Stimulated activated CD4-positive, alpha-beta T cell treated with anti-CD3 and anti-CD28 coated beads, TNF-alpha, amount 100 ng/mL, for 4 hours (primary cell): ENCODE data around the gene COL1A2.

ENCODE experiments used
- DNase-seq, 3 experiments: peaks; one replicate each; pipeline ENCODE4 v3.0.0-alpha.2; 2020; ENCODE audit warnings: low read depth in 3 of 3

Gene COL1A2

DNA sequence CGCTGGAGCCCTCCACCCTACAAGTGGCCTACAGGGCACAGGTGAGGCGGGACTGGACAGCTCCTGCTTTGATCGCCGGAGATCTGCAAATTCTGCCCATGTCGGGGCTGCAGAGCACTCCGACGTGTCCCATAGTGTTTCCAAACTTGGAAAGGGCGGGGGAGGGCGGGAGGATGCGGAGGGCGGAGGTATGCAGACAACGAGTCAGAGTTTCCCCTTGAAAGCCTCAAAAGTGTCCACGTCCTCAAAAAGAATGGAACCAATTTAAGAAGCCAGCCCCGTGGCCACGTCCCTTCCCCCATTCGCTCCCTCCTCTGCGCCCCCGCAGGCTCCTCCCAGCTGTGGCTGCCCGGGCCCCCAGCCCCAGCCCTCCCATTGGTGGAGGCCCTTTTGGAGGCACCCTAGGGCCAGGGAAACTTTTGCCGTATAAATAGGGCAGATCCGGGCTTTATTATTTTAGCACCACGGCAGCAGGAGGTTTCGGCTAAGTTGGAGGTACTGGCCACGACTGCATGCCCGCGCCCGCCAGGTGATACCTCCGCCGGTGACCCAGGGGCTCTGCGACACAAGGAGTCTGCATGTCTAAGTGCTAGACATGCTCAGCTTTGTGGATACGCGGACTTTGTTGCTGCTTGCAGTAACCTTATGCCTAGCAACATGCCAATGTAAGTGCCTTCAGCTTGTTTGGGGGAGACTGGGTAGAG lies at the start of gene COL1A2:
TSS of gene COL1A2 (plus strand) at position 459 of the 704 bp plus-strand sequence. CDS start at position 596, 137 bp downstream.
- DNase-seq, result no peak

DNA sequence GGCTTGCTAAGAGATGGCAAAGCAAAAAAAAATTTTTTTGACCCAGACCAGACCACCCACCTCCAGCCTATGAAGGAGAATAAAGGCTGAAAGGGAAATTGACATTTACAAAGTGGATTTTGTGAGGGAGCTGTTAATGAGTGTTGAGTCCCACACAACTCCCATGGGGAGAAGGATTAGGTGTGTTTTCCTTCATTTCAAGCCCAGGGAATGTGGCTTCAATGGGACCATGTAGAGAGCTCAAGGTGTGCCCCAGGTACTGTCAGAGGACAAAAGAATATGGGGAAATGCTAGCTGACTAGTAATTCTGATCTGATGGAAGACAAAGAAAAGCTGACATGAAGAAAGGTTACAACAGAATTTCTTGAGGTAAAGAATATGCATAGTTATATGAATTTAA lies 48.8 kb upstream of the COL1A2 start:
- no peak for DNase-seq

DNA sequence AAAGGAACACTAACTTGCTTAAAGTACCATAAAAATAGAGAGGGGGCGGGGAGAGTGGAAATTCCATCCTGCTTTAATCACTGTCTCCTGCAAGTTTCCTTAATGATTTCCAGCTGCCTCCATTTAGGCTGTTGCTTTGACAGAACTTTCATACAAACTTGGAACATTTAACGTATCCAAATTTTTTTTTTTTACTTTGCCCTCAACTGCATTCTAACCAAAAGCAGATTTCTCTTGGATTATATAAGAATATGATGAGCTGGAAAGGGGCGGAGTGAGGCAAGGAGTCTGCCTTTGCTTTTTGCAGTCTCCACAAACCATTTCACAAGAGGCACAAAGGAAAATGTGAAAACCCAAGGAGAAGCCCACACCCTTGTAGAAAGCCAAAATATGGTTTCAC lies 46.6 kb upstream of the COL1A2 start:
- DNase-seq, result no peak

DNA sequence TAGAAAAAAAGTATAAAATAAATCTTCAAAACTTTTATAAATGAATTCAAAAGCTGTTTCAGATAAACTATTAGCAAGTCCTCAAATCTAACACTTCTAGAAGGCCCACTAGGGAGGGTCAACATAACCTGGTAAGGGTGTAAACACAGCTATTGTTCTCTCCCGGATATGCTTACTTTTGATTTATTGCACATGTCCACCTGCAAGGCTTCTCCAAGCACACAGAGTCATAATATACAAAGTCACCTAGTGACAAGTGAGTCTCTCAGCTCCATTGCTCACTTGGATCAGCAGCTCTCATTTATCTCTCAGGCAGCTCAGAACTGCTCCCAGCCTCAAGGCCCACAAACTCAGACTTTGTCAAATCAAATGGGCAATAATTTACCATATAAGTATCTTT lies 44.0 kb upstream of the COL1A2 start:
- DNase-seq, result no peak

DNA sequence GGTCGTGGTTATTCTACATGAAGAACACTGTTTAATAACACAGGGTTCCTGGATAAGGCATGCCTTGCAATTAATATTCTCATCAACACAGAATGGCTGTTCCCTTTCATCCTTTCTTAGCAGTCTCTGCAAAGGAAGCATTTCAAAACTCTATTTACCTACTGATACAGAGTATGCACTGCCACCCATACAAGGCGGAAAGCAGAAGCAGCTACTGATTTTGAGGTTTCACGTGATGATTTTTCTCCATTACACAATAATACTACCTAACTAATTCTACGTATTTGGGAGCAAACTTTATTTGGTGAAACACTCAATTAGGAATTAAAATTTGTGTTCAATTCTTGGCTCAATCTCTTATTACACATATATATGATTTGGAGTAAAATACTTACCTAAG lies 43.0 kb upstream of the COL1A2 start:
- no peak for DNase-seq

DNA sequence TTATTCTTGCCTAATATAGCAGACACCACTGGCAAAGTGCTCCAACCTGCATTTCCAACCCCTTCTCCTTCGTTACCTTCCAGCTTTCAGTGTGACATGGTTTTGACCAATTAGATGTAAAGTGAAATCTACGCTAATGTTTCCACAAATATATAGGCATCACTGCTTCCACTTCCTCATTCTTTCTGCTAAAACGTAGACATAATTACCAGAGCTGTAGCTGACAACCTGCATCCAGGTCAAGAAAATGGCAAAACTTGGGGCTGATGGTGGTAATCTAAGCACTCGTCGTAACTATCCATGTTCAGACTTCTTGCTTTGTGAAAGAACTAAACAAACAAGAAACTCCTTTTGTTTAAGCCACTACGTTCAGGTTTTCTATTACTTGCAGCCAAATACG lies 41.8 kb upstream of the COL1A2 start:
- no peak for DNase-seq

DNA sequence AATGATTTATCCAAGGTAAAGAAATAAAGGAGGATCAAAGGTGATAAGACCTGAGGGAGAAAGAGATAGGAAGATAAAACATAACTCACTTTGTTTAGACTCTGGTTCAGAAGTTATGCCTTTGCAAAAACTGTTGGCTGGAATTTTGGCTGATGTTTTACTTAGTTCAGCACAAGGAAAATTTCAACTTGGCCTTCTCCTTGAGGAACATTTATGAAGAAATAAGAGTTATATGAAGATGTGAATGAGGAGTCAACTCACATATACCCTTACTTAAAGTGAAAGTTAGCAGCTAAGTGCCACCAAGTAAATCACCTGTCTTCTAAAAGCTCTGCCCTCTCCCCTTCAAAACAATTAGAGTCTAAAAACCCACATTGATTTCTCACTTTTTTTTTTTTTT lies 39.7 kb upstream of the COL1A2 start:
- no peak for DNase-seq

DNA sequence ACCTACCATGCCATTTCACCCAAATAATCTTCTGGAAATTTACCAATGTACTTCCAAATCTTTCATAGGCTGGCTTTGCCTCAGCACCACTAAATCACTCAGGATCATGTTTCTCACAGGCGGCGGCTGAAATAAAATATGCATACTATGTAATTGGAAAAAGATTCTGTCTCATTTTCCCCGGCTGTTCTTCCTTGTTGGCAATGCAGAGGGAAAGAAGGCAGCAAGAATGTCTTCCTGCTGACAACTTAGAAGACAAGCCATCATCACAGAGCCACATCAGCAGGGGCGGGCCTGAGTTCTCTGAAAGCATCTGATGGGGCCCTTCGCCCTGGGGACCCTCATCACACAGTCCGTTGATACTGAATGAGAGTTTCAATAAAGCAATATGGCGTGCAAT lies 39.2 kb upstream of the COL1A2 start:
- DNase-seq, result no peak

DNA sequence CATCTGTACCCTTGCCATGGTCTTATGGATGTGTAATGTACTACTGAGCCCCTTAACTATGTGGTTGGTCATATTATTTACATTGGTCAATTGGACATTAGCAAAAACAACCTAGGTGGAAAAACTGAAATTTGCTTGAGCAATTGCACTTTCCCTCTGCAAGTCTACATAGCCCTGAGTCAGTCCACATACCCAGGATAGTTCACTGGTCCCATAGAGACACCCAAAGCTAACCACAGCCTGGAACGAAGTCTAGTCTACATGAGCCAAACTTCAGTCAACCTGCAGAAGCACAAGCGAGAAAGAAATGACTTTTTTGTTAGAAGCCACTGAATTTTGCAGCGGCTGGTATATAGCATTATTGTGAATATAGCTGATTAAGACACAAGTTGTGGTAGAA lies 37.6 kb upstream of the COL1A2 start:
- no peak for DNase-seq

DNA sequence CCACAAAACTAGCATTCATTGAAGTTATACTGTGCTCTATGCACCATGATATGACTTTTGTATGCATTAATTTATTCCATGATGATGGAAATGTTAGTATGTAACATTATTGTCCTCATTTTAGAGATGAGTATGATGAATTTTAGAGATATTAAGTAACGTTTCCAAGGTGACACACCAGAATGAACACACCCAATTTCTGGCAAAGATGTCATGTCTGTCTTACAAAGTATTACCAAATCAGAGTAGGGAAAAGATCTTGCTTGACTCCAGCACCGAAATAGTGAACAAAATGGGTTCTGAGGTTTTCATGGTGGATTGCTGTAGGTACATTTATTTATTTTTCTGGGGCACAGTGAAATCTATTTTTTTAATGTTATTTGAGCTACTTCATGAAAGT lies 33.8 kb upstream of the COL1A2 start:
- no peak for DNase-seq

DNA sequence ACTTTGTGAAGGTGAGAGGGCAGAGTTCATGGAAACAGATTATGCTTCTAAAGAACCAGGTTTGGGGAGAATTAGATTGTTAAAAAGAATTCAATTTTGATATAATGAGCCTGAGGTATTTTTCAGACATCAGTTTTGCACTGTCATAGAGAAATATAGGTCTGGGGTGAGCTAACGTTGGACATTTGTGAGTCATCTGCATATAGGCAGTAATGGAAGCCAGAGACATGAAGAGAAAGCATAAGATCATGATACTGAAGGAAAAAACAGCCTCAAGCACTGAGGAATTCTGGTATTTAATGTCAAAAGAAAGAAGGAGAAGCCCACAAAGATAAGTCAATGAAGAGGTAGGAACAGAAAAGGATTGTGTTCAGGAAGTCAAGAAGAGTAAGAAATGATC lies 32.4 kb upstream of the COL1A2 start:
- no peak for DNase-seq

DNA sequence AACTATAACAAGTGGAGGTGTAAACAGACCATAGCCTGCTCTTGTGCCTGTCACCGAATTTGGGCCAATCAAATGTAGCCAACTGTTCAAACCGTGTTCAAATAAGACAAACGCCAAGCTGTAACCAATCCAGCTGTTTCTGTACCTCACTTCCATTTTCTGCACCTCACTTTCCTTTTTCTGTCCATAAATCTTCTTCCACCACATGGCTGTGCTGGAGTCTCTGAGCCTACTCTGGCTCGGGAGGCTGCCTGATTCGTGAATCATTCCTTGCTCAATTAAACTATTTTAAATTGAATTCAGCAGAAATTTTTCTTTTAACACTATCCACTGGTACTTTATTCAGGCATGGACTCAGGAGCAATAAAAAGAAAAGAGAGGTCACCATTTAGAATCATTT lies 29.9 kb upstream of the COL1A2 start:
- DNase-seq, result no peak

DNA sequence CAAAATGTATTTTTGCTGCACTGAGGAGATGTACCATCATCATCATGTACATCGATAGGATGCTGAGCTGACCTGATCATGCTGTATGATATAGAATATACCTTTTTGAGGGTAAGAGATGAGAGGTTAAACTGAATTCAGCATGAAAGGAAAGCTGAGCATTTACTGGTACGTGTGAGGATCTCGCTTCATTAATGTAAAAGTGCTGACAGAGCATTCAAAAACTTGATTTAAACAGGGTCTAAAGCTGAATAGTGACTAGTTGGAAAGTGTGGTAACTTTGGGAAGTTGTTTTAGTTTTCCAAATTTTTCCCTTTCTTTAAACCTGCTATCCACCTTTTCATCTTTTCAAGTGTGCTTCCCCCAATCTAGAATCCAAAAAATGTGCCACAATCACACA lies 28.5 kb upstream of the COL1A2 start:
- no peak for DNase-seq

DNA sequence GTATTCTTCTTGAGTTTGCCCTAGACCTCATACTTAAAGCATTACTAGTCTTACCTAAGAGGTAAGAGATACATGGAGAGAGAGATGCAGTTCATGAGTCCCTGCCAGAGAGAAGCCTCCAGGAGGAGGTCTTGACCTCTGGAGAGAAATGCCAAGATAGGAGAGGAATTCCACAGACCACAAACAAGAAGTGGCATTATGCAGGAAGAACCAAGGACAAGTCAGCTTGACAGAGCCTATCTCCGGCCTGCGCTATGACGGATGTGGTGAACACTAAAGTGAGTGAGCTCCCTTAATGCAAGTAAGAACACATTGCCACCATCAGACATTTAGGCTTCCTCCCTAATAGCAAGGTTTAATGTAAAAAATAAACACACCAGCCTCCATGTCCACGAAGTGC lies 27.9 kb upstream of the COL1A2 start:
- no peak for DNase-seq

DNA sequence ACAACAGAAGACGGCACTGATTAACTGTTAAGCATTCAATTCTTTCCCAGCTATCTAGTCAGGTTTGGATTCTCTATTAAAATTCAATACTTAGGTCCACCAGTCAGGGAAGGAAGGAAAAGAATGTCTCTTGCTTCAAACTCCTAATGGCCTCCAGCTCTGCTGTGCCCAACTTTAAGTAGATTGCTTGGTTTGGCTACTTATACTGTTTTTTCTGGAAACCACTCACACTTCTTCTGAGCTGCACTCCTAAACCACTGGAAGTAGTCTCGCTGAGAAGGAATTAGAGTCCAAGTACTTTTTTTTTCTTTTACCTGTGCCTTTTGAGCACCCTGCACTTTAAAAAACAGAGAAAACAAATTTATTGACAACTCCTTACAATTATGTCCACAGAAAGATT lies 26.7 kb upstream of the COL1A2 start:
- DNase-seq, result no peak

DNA sequence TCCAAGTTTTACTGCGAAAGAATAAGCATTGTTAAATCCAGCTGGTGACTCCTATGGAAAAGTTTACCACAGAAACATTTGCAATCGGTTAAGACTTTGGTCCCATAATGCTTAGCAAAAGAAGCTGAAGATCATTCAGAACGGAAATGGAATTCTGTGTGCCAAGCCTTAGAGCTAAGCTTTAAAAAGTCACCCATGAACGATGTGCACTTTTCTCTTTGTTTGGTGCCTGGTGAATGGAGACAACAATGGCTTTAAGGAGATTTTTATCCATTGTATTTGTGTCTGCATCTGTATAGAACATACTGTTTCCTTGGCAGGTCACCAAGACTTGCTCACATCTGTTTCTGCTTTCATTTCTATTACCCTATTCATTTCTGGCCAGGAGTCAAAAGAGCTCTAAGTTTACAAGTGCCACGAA lies 26.3 kb upstream of the COL1A2 start:
- DNase-seq, result no peak

DNA sequence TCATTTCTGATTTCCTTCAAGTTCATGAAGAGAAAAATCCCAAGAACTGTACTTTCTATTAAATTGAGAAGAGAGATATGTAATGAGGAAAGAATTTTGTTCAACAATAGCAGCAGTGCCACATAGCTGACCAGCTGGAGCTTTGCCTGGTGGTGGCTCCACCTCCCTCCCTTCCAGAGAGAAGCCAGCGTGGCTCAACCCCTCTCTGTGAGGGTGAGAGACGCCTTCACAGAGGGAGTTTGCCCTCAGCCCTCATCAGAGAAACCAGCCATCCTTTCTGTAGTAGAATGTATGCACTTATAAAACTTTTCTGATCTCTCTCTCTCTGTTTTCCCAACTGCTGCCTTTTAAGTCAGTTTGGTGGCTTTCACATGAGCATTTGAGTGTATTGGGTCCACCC lies 20.5 kb upstream of the COL1A2 start:
- DNase-seq, result no peak

DNA sequence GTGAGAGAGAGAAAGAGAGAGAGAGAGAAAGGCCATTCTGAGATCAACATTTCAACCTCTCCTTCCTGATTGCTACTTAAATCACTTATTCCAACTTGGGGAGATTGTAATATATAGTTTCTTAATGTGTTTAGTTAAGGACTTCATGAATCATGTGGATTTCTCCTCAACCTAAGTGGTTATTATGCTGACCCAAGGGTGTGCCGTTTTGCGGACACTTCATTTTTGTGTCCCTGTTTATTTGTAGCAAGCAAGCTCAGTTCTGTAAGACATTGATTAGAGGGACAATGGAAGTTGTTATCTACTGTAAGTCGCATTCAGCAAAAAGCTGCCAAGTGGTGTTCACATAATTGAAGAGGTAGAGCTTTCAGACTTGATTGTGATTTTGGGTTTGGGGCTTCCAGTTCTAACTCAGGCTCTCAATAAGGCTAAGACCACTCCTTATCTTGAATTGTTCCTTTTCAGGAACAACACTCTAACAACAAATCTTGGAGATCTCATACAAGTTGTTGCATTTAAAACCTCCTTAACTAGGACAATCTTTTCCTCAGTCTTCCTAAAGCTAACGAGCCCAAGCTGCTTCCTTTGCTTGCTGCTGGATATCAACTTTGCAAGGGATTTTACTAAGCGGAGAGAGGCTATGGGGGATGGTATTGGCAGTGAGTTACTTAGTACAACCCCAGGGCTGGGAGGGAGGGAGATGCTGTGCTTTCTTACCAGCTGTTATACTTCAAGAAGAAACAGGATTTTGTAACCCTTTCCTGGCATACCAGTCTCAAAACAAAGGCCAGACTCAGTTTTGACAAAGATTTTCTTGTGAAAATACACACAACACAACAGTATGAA lies 19.8 kb upstream of the COL1A2 start:
- DNase-seq, result no peak

DNA sequence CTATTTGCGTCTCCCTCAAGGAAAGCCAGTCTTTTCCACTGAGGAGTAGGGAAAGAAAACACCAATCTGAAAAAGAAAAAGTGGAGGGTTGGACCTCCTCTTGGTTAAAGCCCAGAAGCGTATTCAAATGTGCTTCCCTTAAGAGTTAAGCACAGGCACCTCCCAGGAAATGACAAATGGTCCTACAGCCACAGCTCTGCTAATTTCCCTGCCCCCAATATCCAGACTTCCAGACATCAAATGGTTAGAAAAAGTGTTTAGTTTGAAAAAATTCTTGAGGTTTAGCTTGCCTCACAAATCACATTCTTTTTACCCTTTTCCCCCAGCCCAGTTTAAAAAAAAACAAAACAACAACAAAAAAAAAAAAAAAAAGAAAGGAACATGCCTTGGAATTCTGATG lies 19.0 kb upstream of the COL1A2 start:
- DNase-seq, result no peak

DNA sequence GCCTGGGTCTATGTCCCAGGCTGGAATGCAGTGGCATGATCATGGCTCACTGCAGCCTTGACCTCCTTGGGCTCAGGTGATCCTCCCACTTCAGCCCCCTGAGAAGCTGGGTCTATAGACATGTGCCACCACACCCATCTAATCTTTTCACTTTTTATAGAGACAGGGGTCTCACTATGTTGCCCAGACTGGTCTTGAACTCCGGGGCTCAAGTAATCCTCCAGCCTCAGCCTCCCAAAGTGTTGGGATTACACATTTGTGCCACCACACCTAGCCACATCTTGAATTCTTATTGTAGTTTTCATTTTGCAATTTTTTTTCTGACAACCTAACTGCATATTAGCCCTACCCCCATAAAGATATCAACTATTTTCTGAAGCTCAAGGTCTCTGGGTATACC lies 18.4 kb upstream of the COL1A2 start:
- no peak for DNase-seq

DNA sequence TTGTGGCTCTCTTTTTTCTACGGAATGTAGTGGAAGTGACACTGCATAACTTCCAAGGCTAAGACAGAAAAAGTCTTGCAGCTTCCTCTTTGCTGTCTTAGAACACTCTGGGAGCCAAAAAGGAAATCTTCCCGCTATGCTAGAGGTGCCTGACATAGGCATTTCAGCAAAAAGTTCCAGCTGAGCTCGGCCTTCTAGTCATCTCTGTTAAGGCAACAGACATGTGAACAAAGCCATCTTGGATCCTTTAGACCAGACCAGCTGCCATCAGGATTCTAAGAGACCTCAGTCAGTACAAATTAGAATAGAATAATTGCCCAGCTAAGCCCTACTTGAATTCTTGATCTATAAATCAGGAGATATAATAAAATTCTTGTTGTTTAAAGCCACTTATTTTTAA lies 16.3 kb upstream of the COL1A2 start:
- DNase-seq, result no peak

DNA sequence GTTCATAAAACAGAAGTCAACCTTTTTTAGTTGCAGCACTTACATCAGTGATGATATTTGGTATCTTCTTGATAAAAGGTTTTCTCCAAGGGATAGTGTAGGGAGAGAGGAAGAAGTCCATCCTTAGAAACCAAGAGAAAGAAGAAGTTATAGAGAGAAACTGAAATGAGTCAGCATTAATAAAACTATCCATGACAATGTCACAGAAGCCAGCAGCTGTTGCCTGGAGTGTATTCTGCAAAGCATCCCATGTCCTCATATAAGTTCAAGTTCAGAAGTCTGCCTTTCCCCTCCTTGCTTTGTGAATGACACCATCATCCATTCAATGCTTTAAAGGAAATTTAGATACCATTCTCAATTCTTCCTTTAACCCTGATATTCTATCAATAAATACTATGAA lies 14.4 kb upstream of the COL1A2 start:
- DNase-seq, result no peak

DNA sequence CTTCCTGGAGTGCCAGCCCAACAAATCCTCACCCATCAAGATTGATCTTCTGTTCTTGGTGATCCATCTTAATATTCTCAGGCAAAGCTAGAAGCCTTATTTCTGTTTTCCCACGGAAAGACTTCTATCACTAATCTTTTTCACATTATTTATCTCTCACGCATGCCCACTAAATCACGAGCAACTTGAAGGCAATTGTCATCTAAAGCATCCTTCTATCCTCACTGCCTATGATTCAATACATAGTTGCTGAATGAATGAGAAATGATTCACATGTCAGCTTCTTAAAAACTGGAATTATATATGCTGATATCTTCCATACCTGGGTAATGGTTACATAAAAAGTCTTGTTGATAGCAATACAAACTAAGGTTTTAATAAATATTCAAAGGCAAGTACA lies 12.6 kb upstream of the COL1A2 start:
- no peak for DNase-seq
